Esophagus muscularis mucosa (tissue), 4 donors: Measurements from ENCODE around the gene PICALM.

ENCODE experiments used
- CTCF ChIP-seq, 3 experiments: fragments of 200-600 bp in 2 of 3; fragments of 450-650 bp in 1 of 3; sonication (generic) in 2 of 3; IDR thresholded peaks; one replicate each; pipeline ENCODE4 v1.5.1; 2017 to 2019; ENCODE audit warnings: antibody characterized with exemption in 3 of 3, mild to moderate bottlenecking in 2 of 3, moderate library complexity in 1 of 3
- EP300 ChIP-seq: sonication (generic); formaldehyde crosslinking; IDR thresholded peaks from one replicate; pipeline ENCODE4 v1.6.1; 2017; ENCODE audit warnings: antibody characterized with exemption
- POLR2A ChIP-seq: fragments of 450-650 bp; IDR thresholded peaks from one replicate; pipeline ENCODE4 v1.6.1; 2017; ENCODE audit warnings: antibody characterized with exemption, moderate library complexity, mild to moderate bottlenecking, low read depth
- POLR2AphosphoS5 ChIP-seq, 2 donors: sonication (generic); formaldehyde crosslinking; IDR thresholded peaks; one replicate each; pipeline ENCODE4 v1.6.1; 2017; ENCODE audit warnings: antibody characterized with exemption in 2 of 2

- TF ChIP-seq CTCF (IDR thresholded peaks at IDR 0.05) (no peak), POLR2A (no peak), POLR2AphosphoS5 (IDR thresholded peaks at IDR 0.05) (peak in 1 of 2 donors; percentile 24), EP300 (no peak)
Measured at GRCh38 chr11:85977751-85978160, 91.1 kb downstream of the PICALM start.
